A673 (cell line): ENCODE measurements around the gene HPCA. TPM values are rescaled to one million over a fixed set of nuclear protein-coding genes. Genes with fewer than 3 reads are reported as not detected.

Experiments used
- BruUV-seq: library from RNA; stranded (reverse); fragments of 400-500 nt; replicated peaks from 2 replicates; lab custom pipeline; 2021; lab: Mats Ljungman, UMichigan
- CTCF ChIA-PET: fragments of 300-600 bp; sonication (Branson Sonifier 250); formaldehyde crosslinking; loops from one replicate; lab custom pipeline; 2022; ENCODE audit warnings: antibody characterized with exemption; lab: Charles Lee
- POLR2A ChIA-PET: fragments of 300-600 bp; sonication (Branson Sonifier 250); formaldehyde crosslinking; loops from one replicate; lab custom pipeline; 2022; ENCODE audit warnings: antibody characterized with exemption; ENCODE audit not compliant: low non-redundant PET; lab: Charles Lee
- DNase-seq: peaks from one replicate; pipeline ENCODE4 v3.0.0-alpha.2; 2015; ENCODE audit warnings: low spot score
- H3K27ac ChIP-seq: fragments of 200-600 bp; sonication (generic); 2 replicates; pipeline ENCODE4 v1.5.1; 2016; ENCODE audit warnings: mixed run types, low read depth, mild to moderate bottlenecking, mixed read lengths, antibody characterized with exemption, low read length; ENCODE audit not compliant: poor library complexity, severe bottlenecking
- H3K27me3 ChIP-seq: fragments of 200-600 bp; sonication (generic); replicated peaks from 2 replicates; pipeline ENCODE4 v1.6.1; 2017; ENCODE audit warnings: mixed run types, low read depth, mild to moderate bottlenecking, mixed read lengths, antibody characterized with exemption, low read length; ENCODE audit not compliant: insufficient read depth, poor library complexity
- H3K36me3 ChIP-seq: fragments of 200-600 bp; sonication (generic); 2 replicates; pipeline ENCODE4 v1.6.1; 2016; ENCODE audit warnings: mixed run types, mild to moderate bottlenecking, mixed read lengths, antibody characterized with exemption, low read length; ENCODE audit not compliant: insufficient read depth, poor library complexity, severe bottlenecking
- H3K4me1 ChIP-seq: fragments of 200-600 bp; sonication (generic); 2 replicates; pipeline ENCODE4 v1.6.1; 2017; ENCODE audit warnings: mixed run types, mild to moderate bottlenecking, mixed read lengths, antibody characterized with exemption, low read length; ENCODE audit not compliant: insufficient read depth, poor library complexity, severe bottlenecking
- H3K4me3 ChIP-seq: fragments of 200-600 bp; sonication (generic); 2 replicates; pipeline ENCODE4 v1.5.1; 2016; ENCODE audit warnings: low read depth, mixed run types, mild to moderate bottlenecking, mixed read lengths, low read length; ENCODE audit not compliant: poor library complexity, severe bottlenecking
- H3K9me3 ChIP-seq: fragments of 200-600 bp; sonication (generic); 2 replicates; pipeline ENCODE4 v1.6.1; 2016; ENCODE audit warnings: mixed run types, low read depth, mild to moderate bottlenecking, mixed read lengths, antibody characterized with exemption, low read length; ENCODE audit not compliant: poor library complexity, severe bottlenecking
- EZH2 ChIP-seq: fragments of 200-600 bp; sonication (generic); IDR thresholded peaks from 2 replicates; pipeline ENCODE4 v1.6.1; 2017; ENCODE audit warnings: borderline replicate concordance, low read depth, mild to moderate bottlenecking, mixed read lengths, antibody characterized with exemption, low read length; ENCODE audit not compliant: poor library complexity, severe bottlenecking
- intact Hi-C: fragments of 100-400 bp; cut with micrococcal nuclease; formaldehyde crosslinking; loops from one replicate; pipeline ENCODE4 v1.10.0; 2022; ENCODE audit not compliant: unreplicated experiment
- total RNA-seq: library from RNA; stranded (reverse); gene quantifications from 2 replicates; pipeline ENCODE4 v1.2.3, GENCODE V29; 2021
- TF ChIP-seq, protein P1 (sequence below): fragments of 300-800, 200-600 bp; sonication (generic); conservative IDR thresholded peaks from 2 replicates; pipeline ENCODE4 v1.5.1; 2017; ENCODE audit warnings: low read depth, mild to moderate bottlenecking, antibody characterized with exemption, low read length, moderate library complexity, mixed read lengths

Gene HPCA
- total RNA-seq, 1 experiment from 2014 or later: 0.69 TPM

DNA sequence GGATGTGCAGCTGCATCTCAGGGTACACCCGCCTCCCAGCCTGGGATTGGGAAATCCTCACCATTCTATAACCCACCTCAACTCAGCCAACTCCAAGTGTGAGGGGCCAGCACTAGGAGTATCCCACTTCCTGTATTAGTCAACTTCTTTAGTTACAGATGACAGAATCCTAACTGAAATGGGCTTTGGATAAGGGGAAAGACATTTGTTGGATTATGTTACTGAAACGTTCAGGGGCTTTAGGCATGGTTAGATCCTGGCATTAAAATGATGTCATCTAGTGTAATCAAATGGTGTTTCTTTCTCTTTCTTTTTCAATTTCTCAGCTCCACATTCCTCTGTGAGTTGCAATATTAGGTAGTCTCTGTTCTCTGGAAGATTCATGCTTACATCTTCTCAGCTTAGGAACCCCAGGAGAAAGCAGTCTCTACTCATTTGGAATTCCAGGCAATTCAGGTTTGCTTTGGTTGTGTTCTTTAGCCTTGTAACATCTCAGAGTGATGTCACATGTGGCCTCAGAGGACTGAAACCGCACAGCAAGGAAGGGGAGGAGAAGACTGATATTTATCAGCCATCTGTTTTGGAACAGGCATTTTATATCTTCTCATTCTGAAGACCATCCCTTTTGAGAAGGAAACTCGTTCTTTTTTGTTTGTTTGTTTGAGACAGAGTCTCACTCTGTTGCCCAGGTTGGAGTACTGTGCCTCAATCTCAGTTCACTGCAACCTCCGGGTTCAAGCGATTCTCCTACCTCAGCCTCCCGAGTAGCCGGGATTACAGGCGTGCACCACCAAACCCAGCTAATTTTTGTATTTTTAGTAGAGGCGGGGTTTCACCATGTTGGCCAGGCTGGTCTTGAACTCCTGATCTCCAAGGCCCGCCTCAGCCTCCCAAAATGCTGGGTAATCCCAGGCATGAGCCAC lies 33.8 kb downstream of the HPCA start:
- DNase-seq: peak; percentile 41
- no TSS peak for BruUV-seq
- Histone ChIP-seq H3K4me3 (no peak overlapping the region), H3K4me1 (no peaks in the 10 kb centered on the region), H3K27ac (no peak overlapping the region), H3K27me3 (no peaks in the 10 kb centered on the region), H3K9me3 (no peaks in the 10 kb centered on the region), H3K36me3 (no peaks in the 10 kb centered on the region)
- TF ChIP-seq EZH2: no peak
- TF ChIP-seq, protein P1, sequence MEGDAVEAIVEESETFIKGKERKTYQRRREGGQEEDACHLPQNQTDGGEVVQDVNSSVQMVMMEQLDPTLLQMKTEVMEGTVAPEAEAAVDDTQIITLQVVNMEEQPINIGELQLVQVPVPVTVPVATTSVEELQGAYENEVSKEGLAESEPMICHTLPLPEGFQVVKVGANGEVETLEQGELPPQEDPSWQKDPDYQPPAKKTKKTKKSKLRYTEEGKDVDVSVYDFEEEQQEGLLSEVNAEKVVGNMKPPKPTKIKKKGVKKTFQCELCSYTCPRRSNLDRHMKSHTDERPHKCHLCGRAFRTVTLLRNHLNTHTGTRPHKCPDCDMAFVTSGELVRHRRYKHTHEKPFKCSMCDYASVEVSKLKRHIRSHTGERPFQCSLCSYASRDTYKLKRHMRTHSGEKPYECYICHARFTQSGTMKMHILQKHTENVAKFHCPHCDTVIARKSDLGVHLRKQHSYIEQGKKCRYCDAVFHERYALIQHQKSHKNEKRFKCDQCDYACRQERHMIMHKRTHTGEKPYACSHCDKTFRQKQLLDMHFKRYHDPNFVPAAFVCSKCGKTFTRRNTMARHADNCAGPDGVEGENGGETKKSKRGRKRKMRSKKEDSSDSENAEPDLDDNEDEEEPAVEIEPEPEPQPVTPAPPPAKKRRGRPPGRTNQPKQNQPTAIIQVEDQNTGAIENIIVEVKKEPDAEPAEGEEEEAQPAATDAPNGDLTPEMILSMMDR: no peak
- CTCF ChIA-PET: interaction anchor here (0.6 kb wide), 2 partner anchors 27 to 399 kb away, joined by 7 to 9 read pairs; no protein-coding TSS in a partner anchor
- POLR2A ChIA-PET: no interaction called here
- intact Hi-C loops: no loop called here

DNA sequence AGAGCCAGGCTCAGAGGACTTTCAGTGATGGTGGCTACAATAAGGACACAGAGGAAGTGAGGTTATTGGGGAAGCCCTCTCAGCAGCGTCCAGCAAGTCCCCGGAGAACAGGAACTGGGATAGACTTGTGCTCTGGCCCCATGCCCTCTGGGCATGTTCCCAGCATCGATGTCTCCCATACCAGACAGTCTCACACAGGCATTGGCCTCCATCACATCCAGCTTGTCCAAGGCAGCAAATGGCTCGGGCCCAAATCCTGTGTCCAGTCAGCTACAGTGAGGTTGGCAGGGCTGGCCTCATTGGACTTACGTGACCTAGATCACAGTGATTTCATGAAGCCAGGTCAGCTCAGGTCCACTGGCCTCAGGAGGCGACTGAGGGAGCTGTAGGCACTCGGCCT lies 34.5 kb downstream of the HPCA start:
- no peak for DNase-seq
- Histone ChIP-seq H3K4me1 (no peaks in the 10 kb centered on the region), H3K27me3 (no peaks in the 10 kb centered on the region), H3K4me3 (no peak overlapping the region), H3K9me3 (no peaks in the 10 kb centered on the region), H3K36me3 (no peaks in the 10 kb centered on the region), H3K27ac (no peak overlapping the region)
- POLR2A ChIA-PET: no interaction called here
- no TSS peak for BruUV-seq
- CTCF ChIA-PET: interaction anchor here (0.6 kb wide), 1 partner anchor 28 kb away, joined by 9 read pairs; no protein-coding TSS in a partner anchor
- TF ChIP-seq, protein P1: no peak
- no peak for TF ChIP-seq EZH2
- intact Hi-C loops: no loop called here

DNA sequence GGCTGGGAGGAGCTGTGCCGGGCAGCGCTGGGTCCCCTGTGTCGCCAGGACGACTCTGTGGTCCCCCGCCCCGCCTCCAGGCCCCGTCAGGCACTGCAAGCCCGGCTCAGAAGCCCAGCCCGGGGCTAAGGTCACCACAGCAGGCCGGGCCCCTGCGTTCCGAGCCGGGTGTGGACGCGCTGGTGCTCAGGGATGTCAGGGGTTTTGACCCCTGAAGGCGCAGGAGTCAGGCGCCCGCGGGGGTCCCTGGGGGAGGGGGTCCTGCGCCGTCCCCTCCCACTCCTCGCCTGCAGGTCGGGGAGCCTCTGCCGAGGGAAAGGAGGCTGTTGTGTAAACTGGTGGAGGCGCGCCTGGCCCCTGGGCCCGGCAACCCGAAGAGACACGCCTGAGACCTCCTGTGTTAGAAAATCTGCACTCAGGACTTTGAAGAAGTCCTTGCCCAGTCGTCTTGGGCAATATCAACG lies 38.6 kb downstream of the HPCA start:
- H3K36me3 ChIP-seq: no peaks in the 10 kb centered on the region
- TF ChIP-seq, protein P1: no peak
- no peak for TF ChIP-seq EZH2
- no peaks in the 10 kb centered on the region for H3K9me3 ChIP-seq
- no peak overlapping the region for H3K27ac ChIP-seq
- CTCF ChIA-PET: no interaction called here
- POLR2A ChIA-PET: no interaction called here
- no peak overlapping the region for H3K4me3 ChIP-seq
- H3K4me1 ChIP-seq: no peaks in the 10 kb centered on the region
- no peak for DNase-seq
- no peaks in the 10 kb centered on the region for H3K27me3 ChIP-seq
- BruUV-seq: no TSS peak
- intact Hi-C loops: no loop called here
